ENCODE data around the gene FHAD1. TPM values are rescaled to one million over a fixed set of nuclear protein-coding genes. Genes with fewer than 3 reads are reported as not detected.

FHAD1 gene
- total and polyA plus RNA-seq, 2 experiments from 2014 or later: 0.13 to 0.68 TPM

GRCh38 chr1:15323351-15323988, 76.4 kb downstream of the FHAD1 start:
- H3K9me2 ChIP-seq (replicated peaks; ENCODE audit: insufficient read depth): no peaks in the 10 kb centered on the region
- peaks cover 13% of the 10 kb centered on the region for H3K4me1 ChIP-seq (ENCODE audit: insufficient read depth)
- no peak overlapping the region for H3K27ac ChIP-seq
- no peaks in the 10 kb centered on the region for H3K79me2 ChIP-seq
- DNase-seq (ENCODE audit: low spot score): peak; percentile 89
- H3K4me3 ChIP-seq: no peak overlapping the region
- TF ChIP-seq CTCF (IDR thresholded peaks at IDR 0.05; ENCODE audit: poor library complexity): peak; percentile 96
- TF ChIP-seq EZH2 (IDR thresholded peaks at IDR 0.05; ENCODE audit: borderline replicate concordance): no peak
- no peaks in the 10 kb centered on the region for H3K9me3 ChIP-seq (ENCODE audit: low read depth)
- no peak overlapping the region for H3K4me2 ChIP-seq
- H3K36me3 ChIP-seq (replicated peaks; ENCODE audit: insufficient read depth, low read depth): no peaks in the 10 kb centered on the region
- no peaks in the 10 kb centered on the region for H3K27me3 ChIP-seq
- 50% methylated on average over 15 of the region's 15 CpGs for WGBS (ENCODE audit: low lambda C conversion rate, missing lambda C conversion rate)
- H4K20me1 ChIP-seq (ENCODE audit: insufficient read depth, poor library complexity, severe bottlenecking): no peaks in the 10 kb centered on the region
- no peak overlapping the region for H2AFZ ChIP-seq

GRCh38 chr1:15323989-15324868, 77.2 kb downstream of the FHAD1 start:
- Histone ChIP-seq H3K27me3 (no peaks in the 10 kb centered on the region), H3K79me2 (no peaks in the 10 kb centered on the region), H3K4me1 (ENCODE audit: insufficient read depth) (peaks cover 18% of the 10 kb centered on the region), H3K4me3 (no peak overlapping the region), H2AFZ (no peak overlapping the region), H4K20me1 (ENCODE audit: insufficient read depth, poor library complexity, severe bottlenecking) (no peaks in the 10 kb centered on the region), H3K9me3 (ENCODE audit: low read depth) (no peaks in the 10 kb centered on the region), H3K27ac (peak overlapping the region; percentile 48), H3K4me2 (peak overlapping the region; percentile 22), H3K9me2 (replicated peaks; ENCODE audit: insufficient read depth) (no peaks in the 10 kb centered on the region), H3K36me3 (replicated peaks; ENCODE audit: insufficient read depth, low read depth) (no peaks in the 10 kb centered on the region)
- WGBS (ENCODE audit: low lambda C conversion rate, missing lambda C conversion rate): 53% methylated on average over 24 of the region's 24 CpGs
- peak; percentile 32 for DNase-seq (ENCODE audit: low spot score)
- TF ChIP-seq EZH2phosphoT487 (IDR thresholded peaks at IDR 0.05; ENCODE audit: low read depth, severe bottlenecking, unreplicated experiment): no peak
- no peak for TF ChIP-seq CTCF (IDR thresholded peaks at IDR 0.05; ENCODE audit: poor library complexity)
- no peak for TF ChIP-seq EZH2 (IDR thresholded peaks at IDR 0.05; ENCODE audit: borderline replicate concordance)

GRCh38 chr1:15324869-15325335, 77.9 kb downstream of the FHAD1 start:
- Histone ChIP-seq H3K4me2 (peak overlapping the region; percentile 22), H3K36me3 (replicated peaks; ENCODE audit: insufficient read depth, low read depth) (no peaks in the 10 kb centered on the region), H2AFZ (no peak overlapping the region), H3K79me2 (no peaks in the 10 kb centered on the region), H3K4me1 (ENCODE audit: insufficient read depth) (peaks cover 21% of the 10 kb centered on the region), H3K27ac (peak overlapping the region; percentile 48), H3K27me3 (no peaks in the 10 kb centered on the region), H4K20me1 (ENCODE audit: insufficient read depth, poor library complexity, severe bottlenecking) (no peaks in the 10 kb centered on the region), H3K9me3 (ENCODE audit: low read depth) (no peaks in the 10 kb centered on the region), H3K4me3 (no peak overlapping the region), H3K9me2 (replicated peaks; ENCODE audit: insufficient read depth) (no peaks in the 10 kb centered on the region)
- TF ChIP-seq EZH2 (IDR thresholded peaks at IDR 0.05; ENCODE audit: borderline replicate concordance) (no peak), EZH2phosphoT487 (IDR thresholded peaks at IDR 0.05; ENCODE audit: low read depth, severe bottlenecking, unreplicated experiment) (no peak), CTCF (IDR thresholded peaks at IDR 0.05; ENCODE audit: poor library complexity) (no peak)
- WGBS (ENCODE audit: low lambda C conversion rate, missing lambda C conversion rate): 71% methylated on average over 9 of the region's 9 CpGs
- DNase-seq (ENCODE audit: low spot score): peak; percentile 22

All from hepatocyte (in vitro differentiated cells).